ENCODE data around the gene CYP2F1. TPM values are rescaled to one million over a fixed set of nuclear protein-coding genes. Genes with fewer than 3 reads are reported as not detected.
A peak's percentile ranks its signal among the peaks of the same experiment; 100 is the strongest.

The CYP2F1 gene
- polyA plus RNA-seq, 2 of the 4 experiments (the other 2 are of a cell fraction), result not detected

DNA sequence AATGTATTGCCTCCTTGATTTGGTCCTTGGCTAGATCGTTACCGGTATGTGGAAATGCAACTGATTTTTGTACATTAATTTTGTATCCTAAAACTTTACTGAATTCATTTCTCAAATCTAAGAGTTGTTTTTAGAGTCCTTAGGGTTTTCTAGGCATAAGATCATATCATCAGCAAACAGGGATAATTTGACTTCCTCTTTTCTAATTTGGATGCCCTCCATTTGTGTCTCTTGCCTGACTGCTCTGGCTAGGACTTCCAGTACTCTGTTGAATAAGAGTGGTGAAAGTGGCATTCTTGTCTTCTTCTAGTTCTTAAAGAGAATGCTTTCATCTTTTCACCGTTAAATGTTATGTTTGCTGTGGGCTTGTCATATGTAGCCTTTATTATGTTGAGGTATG is 37.9 kb upstream of the CYP2F1 start:
- no peak for FAIRE-seq

DNA sequence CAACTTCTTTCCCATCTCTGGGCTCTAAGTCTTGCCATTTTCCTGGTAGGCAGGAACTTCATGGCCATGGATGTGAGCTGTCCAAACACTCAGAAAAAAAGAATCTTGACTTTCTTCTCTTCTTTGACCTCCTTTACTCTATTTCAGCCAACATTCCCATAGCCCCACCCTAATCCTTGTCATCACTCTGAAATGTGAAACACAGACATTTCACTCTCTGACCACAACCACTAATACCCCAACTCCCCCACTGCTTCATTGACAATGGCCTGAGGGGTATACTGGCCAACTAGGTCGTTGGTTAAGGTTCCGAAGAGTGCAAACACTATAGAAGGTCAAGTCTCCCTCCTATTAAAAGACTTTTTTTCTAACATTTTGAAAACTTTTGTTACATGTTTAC is 30.7 kb upstream of the CYP2F1 start:
- H3K4me1 ChIP-seq, result no peaks in the 10 kb centered on the region
- CTCF ChIA-PET, result interaction anchor here (0.6 to 2.8 kb wide), 5 partner anchors 12 to 143 kb away, joined by 3 to 6 read pairs (median 3); no protein-coding TSS in a partner anchor
- TF ChIP-seq, protein P1, sequence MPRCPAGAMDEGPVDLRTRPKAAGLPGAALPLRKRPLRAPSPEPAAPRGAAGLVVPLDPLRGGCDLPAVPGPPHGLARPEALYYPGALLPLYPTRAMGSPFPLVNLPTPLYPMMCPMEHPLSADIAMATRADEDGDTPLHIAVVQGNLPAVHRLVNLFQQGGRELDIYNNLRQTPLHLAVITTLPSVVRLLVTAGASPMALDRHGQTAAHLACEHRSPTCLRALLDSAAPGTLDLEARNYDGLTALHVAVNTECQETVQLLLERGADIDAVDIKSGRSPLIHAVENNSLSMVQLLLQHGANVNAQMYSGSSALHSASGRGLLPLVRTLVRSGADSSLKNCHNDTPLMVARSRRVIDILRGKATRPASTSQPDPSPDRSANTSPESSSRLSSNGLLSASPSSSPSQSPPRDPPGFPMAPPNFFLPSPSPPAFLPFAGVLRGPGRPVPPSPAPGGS (IDR thresholded peaks at IDR 0.05), result no peak
- TF ChIP-seq, protein P2, sequence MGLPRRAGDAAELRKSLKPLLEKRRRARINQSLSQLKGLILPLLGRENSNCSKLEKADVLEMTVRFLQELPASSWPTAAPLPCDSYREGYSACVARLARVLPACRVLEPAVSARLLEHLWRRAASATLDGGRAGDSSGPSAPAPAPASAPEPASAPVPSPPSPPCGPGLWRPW (IDR thresholded peaks at IDR 0.05), result no peak
- TF ChIP-seq HOXB5 (CRISPR knock-in tag; IDR thresholded peaks at IDR 0.05) (no peak), CBX8 (IDR thresholded peaks at IDR 0.05) (no peak), CHD4 (IDR thresholded peaks at IDR 0.05; ENCODE audit: borderline replicate concordance) (no peak), EHMT2 (IDR thresholded peaks at IDR 0.05; ENCODE audit: low read depth) (no peak), POLR2AphosphoS2 (conservative IDR thresholded peaks at IDR 0.05; ENCODE audit: low read length) (no peak), TFCP2L1 (CRISPR knock-in tag; IDR thresholded peaks at IDR 0.05) (no peak), MAZ (IDR thresholded peaks at IDR 0.05; ENCODE audit: borderline replicate concordance, low read depth, low read length) (no peak), EHF (CRISPR knock-in tag; IDR thresholded peaks at IDR 0.05) (no peak)
- TF ChIP-seq, protein P3, sequence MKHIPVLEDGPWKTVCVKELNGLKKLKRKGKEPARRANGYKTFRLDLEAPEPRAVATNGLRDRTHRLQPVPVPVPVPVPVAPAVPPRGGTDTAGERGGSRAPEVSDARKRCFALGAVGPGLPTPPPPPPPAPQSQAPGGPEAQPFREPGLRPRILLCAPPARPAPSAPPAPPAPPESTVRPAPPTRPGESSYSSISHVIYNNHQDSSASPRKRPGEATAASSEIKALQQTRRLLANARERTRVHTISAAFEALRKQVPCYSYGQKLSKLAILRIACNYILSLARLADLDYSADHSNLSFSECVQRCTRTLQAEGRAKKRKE (CRISPR knock-in tag; IDR thresholded peaks at IDR 0.05; ENCODE audit: low read depth), result no peak
- TF ChIP-seq, protein P4, sequence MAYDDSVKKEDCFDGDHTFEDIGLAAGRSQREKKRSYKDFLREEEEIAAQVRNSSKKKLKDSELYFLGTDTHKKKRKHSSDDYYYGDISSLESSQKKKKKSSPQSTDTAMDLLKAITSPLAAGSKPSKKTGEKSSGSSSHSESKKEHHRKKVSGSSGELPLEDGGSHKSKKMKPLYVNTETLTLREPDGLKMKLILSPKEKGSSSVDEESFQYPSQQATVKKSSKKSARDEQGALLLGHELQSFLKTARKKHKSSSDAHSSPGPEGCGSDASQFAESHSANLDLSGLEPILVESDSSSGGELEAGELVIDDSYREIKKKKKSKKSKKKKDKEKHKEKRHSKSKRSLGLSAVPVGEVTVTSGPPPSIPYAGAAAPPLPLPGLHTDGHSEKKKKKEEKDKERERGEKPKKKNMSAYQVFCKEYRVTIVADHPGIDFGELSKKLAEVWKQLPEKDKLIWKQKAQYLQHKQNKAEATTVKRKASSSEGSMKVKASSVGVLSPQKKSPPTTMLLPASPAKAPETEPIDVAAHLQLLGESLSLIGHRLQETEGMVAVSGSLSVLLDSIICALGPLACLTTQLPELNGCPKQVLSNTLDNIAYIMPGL (CRISPR knock-in tag; IDR thresholded peaks at IDR 0.05; ENCODE audit: borderline replicate concordance), result no peak
- TF ChIP-seq, protein P5, sequence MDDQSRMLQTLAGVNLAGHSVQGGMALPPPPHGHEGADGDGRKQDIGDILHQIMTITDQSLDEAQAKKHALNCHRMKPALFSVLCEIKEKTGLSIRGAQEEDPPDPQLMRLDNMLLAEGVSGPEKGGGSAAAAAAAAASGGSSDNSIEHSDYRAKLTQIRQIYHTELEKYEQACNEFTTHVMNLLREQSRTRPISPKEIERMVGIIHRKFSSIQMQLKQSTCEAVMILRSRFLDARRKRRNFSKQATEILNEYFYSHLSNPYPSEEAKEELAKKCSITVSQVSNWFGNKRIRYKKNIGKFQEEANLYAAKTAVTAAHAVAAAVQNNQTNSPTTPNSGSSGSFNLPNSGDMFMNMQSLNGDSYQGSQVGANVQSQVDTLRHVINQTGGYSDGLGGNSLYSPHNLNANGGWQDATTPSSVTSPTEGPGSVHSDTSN (IDR thresholded peaks at IDR 0.05), result no peak
- no peak overlapping the region for H3K27ac ChIP-seq
- POLR2A ChIA-PET, result interaction anchor here (0.6 kb wide), 1 partner anchor 144 kb away, joined by 3 read pairs; no protein-coding TSS in a partner anchor
- FAIRE-seq (peak; percentile 99), ATAC-seq (0 out of 6 replicates have a peak, but pooled peaks of 1 of the 2 experiments have one; percentile 12), DNase-seq (ENCODE audit: low read depth in 1 of 2, low spot score in 1 of 2) (peak in 1 of 2 experiments; percentile 33)
- H3K4me2 ChIP-seq, result no peak overlapping the region
- whole genome bisulfite sequencing (ENCODE audit: missing lambda C conversion rate), result 27% methylated on average over 2 of the region's 2 CpGs
- peaks cover 9% of the 10 kb centered on the region; the same call in 2 of the 3 replicates for H3K9me3 ChIP-seq
- no peak overlapping the region for H3K4me3 ChIP-seq

More for the DNA sequence above, 37.9 kb upstream of the CYP2F1 start:
- H3K9me3 ChIP-seq, result peaks cover 15% of the 10 kb centered on the region; the same call in 2 of the 3 replicates
- WGBS (ENCODE audit: missing lambda C conversion rate), result 64% methylated on average over 3 of the region's 3 CpGs
- no peak; a peak in 1 of 6 replicates for ATAC-seq
- TF ChIP-seq ZSCAN20 (CRISPR knock-in tag; IDR thresholded peaks at IDR 0.05) (no peak), NPAS2 (CRISPR knock-in tag; IDR thresholded peaks at IDR 0.05; ENCODE audit: borderline replicate concordance) (no peak), ESRRA (IDR thresholded peaks at IDR 0.05; ENCODE audit: borderline replicate concordance, low read length) (no peak), RNF2 (IDR thresholded peaks at IDR 0.05; ENCODE audit: borderline replicate concordance, low read depth) (no peak)
- TF ChIP-seq, protein P1 (IDR thresholded peaks at IDR 0.05), result no peak
- TF ChIP-seq, protein P6, sequence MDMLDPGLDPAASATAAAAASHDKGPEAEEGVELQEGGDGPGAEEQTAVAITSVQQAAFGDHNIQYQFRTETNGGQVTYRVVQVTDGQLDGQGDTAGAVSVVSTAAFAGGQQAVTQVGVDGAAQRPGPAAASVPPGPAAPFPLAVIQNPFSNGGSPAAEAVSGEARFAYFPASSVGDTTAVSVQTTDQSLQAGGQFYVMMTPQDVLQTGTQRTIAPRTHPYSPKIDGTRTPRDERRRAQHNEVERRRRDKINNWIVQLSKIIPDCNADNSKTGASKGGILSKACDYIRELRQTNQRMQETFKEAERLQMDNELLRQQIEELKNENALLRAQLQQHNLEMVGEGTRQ (IDR thresholded peaks at IDR 0.05), result no peak
- TF ChIP-seq, protein P7, sequence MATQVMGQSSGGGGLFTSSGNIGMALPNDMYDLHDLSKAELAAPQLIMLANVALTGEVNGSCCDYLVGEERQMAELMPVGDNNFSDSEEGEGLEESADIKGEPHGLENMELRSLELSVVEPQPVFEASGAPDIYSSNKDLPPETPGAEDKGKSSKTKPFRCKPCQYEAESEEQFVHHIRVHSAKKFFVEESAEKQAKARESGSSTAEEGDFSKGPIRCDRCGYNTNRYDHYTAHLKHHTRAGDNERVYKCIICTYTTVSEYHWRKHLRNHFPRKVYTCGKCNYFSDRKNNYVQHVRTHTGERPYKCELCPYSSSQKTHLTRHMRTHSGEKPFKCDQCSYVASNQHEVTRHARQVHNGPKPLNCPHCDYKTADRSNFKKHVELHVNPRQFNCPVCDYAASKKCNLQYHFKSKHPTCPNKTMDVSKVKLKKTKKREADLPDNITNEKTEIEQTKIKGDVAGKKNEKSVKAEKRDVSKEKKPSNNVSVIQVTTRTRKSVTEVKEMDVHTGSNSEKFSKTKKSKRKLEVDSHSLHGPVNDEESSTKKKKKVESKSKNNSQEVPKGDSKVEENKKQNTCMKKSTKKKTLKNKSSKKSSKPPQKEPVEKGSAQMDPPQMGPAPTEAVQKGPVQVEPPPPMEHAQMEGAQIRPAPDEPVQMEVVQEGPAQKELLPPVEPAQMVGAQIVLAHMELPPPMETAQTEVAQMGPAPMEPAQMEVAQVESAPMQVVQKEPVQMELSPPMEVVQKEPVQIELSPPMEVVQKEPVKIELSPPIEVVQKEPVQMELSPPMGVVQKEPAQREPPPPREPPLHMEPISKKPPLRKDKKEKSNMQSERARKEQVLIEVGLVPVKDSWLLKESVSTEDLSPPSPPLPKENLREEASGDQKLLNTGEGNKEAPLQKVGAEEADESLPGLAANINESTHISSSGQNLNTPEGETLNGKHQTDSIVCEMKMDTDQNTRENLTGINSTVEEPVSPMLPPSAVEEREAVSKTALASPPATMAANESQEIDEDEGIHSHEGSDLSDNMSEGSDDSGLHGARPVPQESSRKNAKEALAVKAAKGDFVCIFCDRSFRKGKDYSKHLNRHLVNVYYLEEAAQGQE (IDR thresholded peaks at IDR 0.05), result no peak
- no peak overlapping the region for H3K4me2 ChIP-seq
- no peaks in the 10 kb centered on the region for H3K4me1 ChIP-seq
- DNase-seq (ENCODE audit: low read depth in 1 of 2, low spot score in 1 of 2), result no peak
- POLR2A ChIA-PET, result no interaction called here
- no peak overlapping the region for H3K27ac ChIP-seq
- CTCF ChIA-PET, result no interaction called here
- H3K4me3 ChIP-seq, result no peak overlapping the region

All from A549 (cell line).